ENCODE measurements around the gene FOXN3. TPM values are rescaled to one million over a fixed set of nuclear protein-coding genes. Genes with fewer than 3 reads are reported as not detected.

FOXN3 gene
- polyA plus RNA-seq, 1 of the 3 experiments (the other 2 are of a cell fraction), result 9.8 TPM

- CTCF ChIA-PET, result no interaction called here
- POLR2A ChIA-PET, result no interaction called here
Observed at GRCh38 chr14:89419973-89420482, 3.0 kb upstream of the FOXN3 start.

More at GRCh38 chr14:89419973-89420482, 3.0 kb upstream of the FOXN3 start:
- Histone ChIP-seq H3K9ac (no peak overlapping the region), H3K4me1 (ENCODE audit: control insufficient read depth in 1 of 2, insufficient read depth in 2 of 2, low read depth in 1 of 2, low read length in 1 of 2) (peaks cover 9 to 16% of the 10 kb centered on the region in 2 experiments; a peak in 3 of 4 replicates), H2AFZ (ENCODE audit: low read depth) (no peak overlapping the region), H3K79me2 (ENCODE audit: insufficient read depth) (peaks cover 9% of the 10 kb centered on the region), H4K20me1 (ENCODE audit: insufficient read depth) (no peaks in the 10 kb centered on the region), H3K27ac (ENCODE audit: low read depth in 2 of 2, low read length in 1 of 2) (no peak overlapping the region), H3K4me2 (no peak overlapping the region), H3K9me3 (no peaks in the 10 kb centered on the region), H3K36me3 (replicated peaks in 1 of 2; ENCODE audit: control insufficient read depth in 1 of 2, insufficient read depth in 2 of 2, low read length in 1 of 2) (peaks cover 0 to 5% of the 10 kb centered on the region in 2 experiments), H3K9me2 (no peaks in the 10 kb centered on the region), H3K4me3 (ENCODE audit: low read depth in 2 of 2, low read length in 1 of 2) (no peak overlapping the region), H3F3A (replicated peaks; ENCODE audit: insufficient read depth) (peaks cover 2% of the 10 kb centered on the region), H3K27me3 (ENCODE audit: insufficient read depth) (no peaks in the 10 kb centered on the region)
- DNase-seq, result no peak
- TF ChIP-seq CHD2 (IDR thresholded peaks at IDR 0.05; ENCODE audit: low read length, partially characterized antibody), result no peak
- TF ChIP-seq TAF1 (IDR thresholded peaks at IDR 0.05; ENCODE audit: borderline replicate concordance, low read depth, low read length), result no peak
- no peak for TF ChIP-seq NFIC (IDR thresholded peaks at IDR 0.05; ENCODE audit: borderline replicate concordance)
- TF ChIP-seq ZBTB33 (IDR thresholded peaks at IDR 0.05; ENCODE audit: borderline replicate concordance, low read depth), result no peak
- no peak for TF ChIP-seq EZH2phosphoT487 (IDR thresholded peaks at IDR 0.05; ENCODE audit: borderline replicate concordance, low read depth)
- TF ChIP-seq NRF1 (IDR thresholded peaks at IDR 0.05; ENCODE audit: low read depth, low read length), result no peak
- no peak for TF ChIP-seq MAX (IDR thresholded peaks at IDR 0.05; ENCODE audit: low read depth)
- TF ChIP-seq REST (IDR thresholded peaks at IDR 0.05; ENCODE audit: low read depth, low read length), result no peak
- TF ChIP-seq RAD21 (IDR thresholded peaks at IDR 0.05; ENCODE audit: low read length), result no peak
- WGBS (ENCODE audit: low lambda C conversion rate), result 98% methylated on average over 6 of the region's 6 CpGs

All from SK-N-SH (cell line).